Measurements from ENCODE around the gene IL2RG.

Gene IL2RG

DNA sequence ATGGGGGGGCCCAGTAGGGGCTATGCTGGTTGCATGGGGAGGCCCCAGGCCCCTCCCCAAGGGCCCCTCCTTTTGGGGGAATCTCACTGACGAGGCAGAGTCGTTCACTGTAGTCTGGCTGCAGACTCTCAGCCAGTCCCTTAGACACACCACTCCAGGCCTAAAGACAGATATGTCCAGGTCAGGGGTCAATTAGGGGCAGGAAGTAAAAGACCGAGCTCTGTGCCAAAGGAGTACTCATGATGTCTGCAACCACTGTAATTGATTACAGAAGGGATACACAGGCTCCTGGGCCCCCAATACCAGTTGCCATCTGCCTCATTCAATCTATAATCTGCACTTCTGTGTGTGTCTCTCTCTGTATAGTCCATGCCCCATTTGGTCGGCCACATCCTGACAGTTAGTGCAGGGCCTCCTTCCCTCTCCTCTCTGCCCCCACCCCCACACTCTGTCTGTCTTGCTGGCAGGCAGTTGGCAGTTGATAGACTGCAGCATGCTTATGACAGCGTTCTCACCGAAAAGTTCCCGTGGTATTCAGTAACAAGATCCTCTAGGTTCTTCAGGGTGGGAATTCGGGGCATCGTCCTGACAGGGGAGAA lies 3.5 kb downstream of the IL2RG start:
- no peak for DNase-seq

DNA sequence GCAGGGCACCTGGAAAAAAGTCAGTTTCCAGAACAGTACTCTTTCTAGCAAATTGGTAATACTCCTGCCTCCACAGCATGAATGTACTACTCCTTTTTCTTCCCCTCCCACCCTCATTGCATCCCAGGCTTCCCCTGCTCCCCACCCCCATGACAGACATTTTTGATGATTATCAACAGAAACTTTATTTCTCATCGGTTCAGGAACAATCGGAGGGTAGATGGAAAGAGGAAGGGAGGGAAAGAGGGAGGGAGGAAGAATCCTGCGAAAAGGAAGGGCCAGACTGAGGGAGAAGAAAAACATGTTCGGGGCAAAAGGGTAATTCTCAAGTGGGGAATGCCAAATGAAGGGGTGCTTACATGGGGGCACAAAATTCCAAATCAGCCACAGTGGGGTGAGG lies 4.1 kb downstream of the IL2RG start:
- no peak for DNase-seq

DNA sequence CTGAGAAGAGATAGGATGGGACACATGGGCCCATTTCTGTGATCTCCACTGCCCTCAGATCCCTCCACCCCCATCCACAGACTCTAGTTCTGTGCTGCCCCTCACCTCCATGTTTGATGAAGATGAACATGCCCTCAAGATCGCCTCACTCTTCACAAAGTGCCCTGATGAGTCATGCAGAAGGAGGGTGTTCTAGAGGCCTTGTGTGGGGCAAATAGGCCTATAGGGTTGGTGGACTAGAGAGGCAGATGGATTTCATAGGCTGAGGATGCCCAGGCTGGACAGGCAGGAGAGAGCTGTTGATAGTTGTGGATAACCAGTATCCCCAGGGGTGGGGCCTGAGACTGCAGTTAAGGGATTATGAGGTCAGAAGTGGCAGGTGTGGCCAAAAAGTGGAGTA lies 5.0 kb downstream of the IL2RG start, which contains the start of gene CXorf65:
CXorf65 (minus strand) TSS at position 314 of the 400 bp plus-strand sequence; CDS start at position 130, 184 bp downstream.
- no peak for DNase-seq

DNA sequence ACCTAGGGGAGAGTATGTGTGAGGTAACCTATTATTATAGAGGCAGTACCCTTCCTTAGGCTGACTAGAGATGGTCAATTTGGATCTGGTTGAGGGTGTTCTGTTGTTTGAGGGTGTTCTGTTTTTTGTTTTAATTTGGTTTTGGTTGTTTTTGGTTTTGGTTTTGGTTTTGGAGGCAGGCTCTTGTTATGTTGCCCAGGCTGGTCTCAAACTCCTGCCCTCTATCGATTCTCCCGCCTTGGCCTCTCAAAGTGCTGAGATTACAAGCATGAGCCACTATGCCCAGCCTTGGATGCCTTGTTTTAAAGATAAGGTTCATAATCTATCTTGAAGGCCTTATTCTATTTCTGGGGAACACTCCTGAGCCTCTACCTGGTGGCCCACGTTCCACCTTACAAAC lies 5.7 kb downstream of the IL2RG start:
- DNase-seq: no peak

GRCh38 chrX:71103110-71103983 lies 8.0 kb downstream of the IL2RG start:
- DNase-seq: no peak

GRCh38 chrX:71102292-71102691 lies 9.1 kb downstream of the IL2RG start:
- DNase-seq: no peak

- no peak for DNase-seq
Measured at GRCh38 chrX:71100581-71101505, 10.5 kb downstream of the IL2RG start.

- no peak for DNase-seq
Measured at GRCh38 chrX:71099736-71100135, 11.6 kb downstream of the IL2RG start.

- no peak for DNase-seq
Measured at GRCh38 chrX:71098951-71099506, 12.3 kb downstream of the IL2RG start.

DNA sequence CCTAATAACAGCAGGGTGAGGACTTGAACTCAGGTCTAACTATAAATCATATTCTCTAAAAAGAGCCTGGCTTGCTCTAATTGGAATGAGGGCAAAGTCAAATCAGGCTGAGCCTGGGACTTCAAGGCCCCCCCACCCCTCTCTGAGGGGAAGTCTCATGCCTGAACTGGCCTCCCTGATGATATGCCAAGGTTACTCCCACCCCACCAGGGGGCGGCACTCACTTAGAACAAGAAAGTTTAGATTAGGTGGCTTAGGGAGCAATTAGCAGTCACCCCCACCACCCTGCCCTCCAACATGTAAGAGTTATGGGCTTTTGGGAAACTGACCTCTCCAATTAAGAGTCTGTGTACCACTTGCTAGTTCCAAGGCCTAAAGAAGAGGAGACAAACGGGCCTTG lies 13.1 kb downstream of the IL2RG start:
- peak; percentile 47 for DNase-seq

- no peak for DNase-seq
Measured at GRCh38 chrX:71096760-71097032, 14.7 kb downstream of the IL2RG start.

- peak; percentile 65 for DNase-seq
Measured at GRCh38 chrX:71095981-71096759, 15.2 kb downstream of the IL2RG start.

GRCh38 chrX:71095555-71095980 lies 15.8 kb downstream of the IL2RG start, which contains the start of gene FOXO4:
Gene FOXO4 (plus strand): TSS chrX:71095851. CDS start chrX:71096529, 678 bp downstream.
- DNase-seq: peak; percentile 88

- no peak for DNase-seq
Measured at GRCh38 chrX:71095033-71095432, 16.3 kb downstream of the IL2RG start.

DNA sequence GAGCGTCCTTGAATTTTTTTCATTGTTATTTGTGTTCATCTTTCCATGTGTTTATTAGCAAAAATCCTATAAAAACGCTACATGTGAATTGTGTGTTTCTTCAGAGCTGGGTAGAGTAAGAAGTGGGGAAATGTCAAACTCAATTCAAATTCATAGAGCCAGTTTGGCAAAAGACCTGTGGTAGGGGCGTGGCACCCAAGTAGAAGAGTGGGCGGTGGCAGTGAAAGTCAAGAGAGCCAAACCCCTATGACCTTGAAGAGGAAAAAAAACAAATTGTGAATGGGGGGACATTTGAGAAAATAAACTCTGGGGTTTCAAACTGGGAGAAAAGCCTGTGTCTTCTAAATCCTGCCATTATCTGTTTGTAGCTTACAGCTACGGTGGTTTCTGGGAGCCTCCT lies 20.1 kb downstream of the IL2RG start:
- no peak for DNase-seq

GRCh38 chrX:71085900-71086299 lies 25.5 kb downstream of the IL2RG start:
- no peak for DNase-seq

DNA sequence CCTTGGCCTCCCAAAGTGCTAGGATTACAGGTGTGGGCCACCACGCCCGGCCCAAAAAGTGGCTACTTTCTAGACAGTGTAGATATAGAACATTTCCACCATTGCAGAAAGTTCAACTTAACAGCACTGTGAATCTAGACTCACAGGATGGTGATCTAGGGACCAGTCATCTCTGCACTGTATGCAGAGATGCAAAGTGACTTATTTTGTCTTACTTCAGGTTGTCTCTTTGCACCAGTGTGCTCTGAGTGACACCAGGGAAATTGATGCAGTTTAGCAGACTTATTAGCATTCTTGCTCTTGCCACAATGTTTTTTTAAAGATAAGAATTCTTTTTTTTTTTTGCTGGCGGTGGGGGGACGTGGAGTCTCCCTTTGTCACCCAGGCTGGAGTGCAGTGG lies 28.6 kb downstream of the IL2RG start:
- DNase-seq: no peak

GRCh38 chrX:71082124-71082647 lies 29.2 kb downstream of the IL2RG start:
- DNase-seq: no peak

GRCh38 chrX:71081330-71082123 lies 29.9 kb downstream of the IL2RG start:
- DNase-seq: no peak

GRCh38 chrX:71070531-71070930 lies 40.8 kb downstream of the IL2RG start:
- DNase-seq: no peak
